SU-DHL-6 (cell line): ENCODE measurements around the gene LMOD2.

Experiments used
- H2AFZ ChIP-seq: fragments of 200-600 bp; sonication (generic); 2 replicates; pipeline ENCODE4 v1.6.1; 2014; ENCODE audit warnings: low read depth, mild to moderate bottlenecking, moderate library complexity, mixed read lengths, antibody characterized with exemption, low read length; ENCODE audit not compliant: severe bottlenecking
- H3F3A ChIP-seq: fragments of 200-600 bp; shearing (Covaris generic); 2 replicates; pipeline ENCODE4 v1.6.0; 2016; ENCODE audit warnings: antibody characterized with exemption, mild to moderate bottlenecking; ENCODE audit not compliant: insufficient read depth
- H3K27ac ChIP-seq: fragments of 200-600 bp; sonication (generic); 2 replicates; pipeline ENCODE4 v1.5.1; 2016; ENCODE audit warnings: low read depth, mild to moderate bottlenecking, low read length, moderate library complexity, mixed read lengths
- H3K27me3 ChIP-seq: fragments of 200-600 bp; sonication (generic), shearing (Covaris generic); 2 replicates; pipeline ENCODE4 v1.6.0; 2014; ENCODE audit warnings: mild to moderate bottlenecking, low read length
- H3K36me3 ChIP-seq: fragments of 200-600 bp; sonication (generic); 2 replicates; pipeline ENCODE4 v1.6.1; 2014; ENCODE audit warnings: mild to moderate bottlenecking, low read length, mixed read lengths
- H3K4me2 ChIP-seq: fragments of 300-600, 200-600 bp; shearing (Covaris generic), sonication (generic); 2 replicates; pipeline ENCODE4 v1.6.0; 2014; ENCODE audit warnings: low read length, low read depth, mild to moderate bottlenecking; ENCODE audit not compliant: poor library complexity, severe bottlenecking
- H3K4me3 ChIP-seq: fragments of 200-600 bp; sonication (generic); 2 replicates; pipeline ENCODE4 v1.5.1; 2014; ENCODE audit warnings: antibody characterized with exemption, low read length, mild to moderate bottlenecking, mixed read lengths; ENCODE audit not compliant: insufficient read depth, poor library complexity, severe bottlenecking
- H3K79me2 ChIP-seq: fragments of 200-600 bp; sonication (generic); 2 replicates; pipeline ENCODE4 v1.6.1; 2014; ENCODE audit warnings: mild to moderate bottlenecking, low read length, moderate library complexity; ENCODE audit not compliant: insufficient read depth
- H3K9ac ChIP-seq: fragments of 200-600 bp; sonication (generic); 2 replicates; pipeline ENCODE4 v1.7.0; 2014; ENCODE audit warnings: mild to moderate bottlenecking, low read length
- H3K9me2 ChIP-seq: fragments of 200-600 bp; sonication (generic); replicated peaks from 2 replicates; pipeline ENCODE4 v1.6.1; 2014; ENCODE audit warnings: low read length; ENCODE audit not compliant: insufficient read depth
- H3K9me3 ChIP-seq: fragments of 200-600 bp; sonication (generic); 2 replicates; pipeline ENCODE4 v1.6.1; 2014; ENCODE audit warnings: low read length, mixed read lengths; ENCODE audit not compliant: insufficient read depth
- H4K20me1 ChIP-seq: fragments of 200-600 bp; sonication (generic); 2 replicates; pipeline ENCODE4 v1.6.1; 2014; ENCODE audit warnings: low read depth, mild to moderate bottlenecking, antibody characterized with exemption, low read length, moderate library complexity, mixed read lengths
- CTCF ChIP-seq: fragments of 200-600 bp; sonication (generic); IDR thresholded peaks from one replicate; pipeline ENCODE4 v1.5.1; 2017; ENCODE audit warnings: antibody characterized with exemption, mild to moderate bottlenecking, low read length, moderate library complexity; ENCODE audit not compliant: insufficient read depth, poor library complexity, severe bottlenecking
- EZH2phosphoT487 ChIP-seq: fragments of 200-600 bp; sonication (generic), shearing (Covaris generic); conservative IDR thresholded peaks from 2 replicates; pipeline ENCODE4 v1.6.1; 2018; ENCODE audit warnings: mild to moderate bottlenecking, antibody characterized with exemption, low read length, moderate library complexity, mixed read lengths

The LMOD2 gene

GRCh38 chr7:123639631-123640030, 16.0 kb upstream of the LMOD2 start:
- Histone ChIP-seq H3K36me3 (no peaks in the 10 kb centered on the region), H3K4me3 (no peak overlapping the region), H3K9ac (no peak overlapping the region), H3K79me2 (no peaks in the 10 kb centered on the region), H3F3A (no peaks in the 10 kb centered on the region), H3K9me3 (no peaks in the 10 kb centered on the region), H3K4me2 (no peak overlapping the region), H2AFZ (no peak overlapping the region), H3K9me2 (no peaks in the 10 kb centered on the region), H3K27ac (no peak overlapping the region), H3K27me3 (no peaks in the 10 kb centered on the region), H4K20me1 (no peaks in the 10 kb centered on the region)
- TF ChIP-seq EZH2phosphoT487: no peak
- no peak for TF ChIP-seq CTCF

DNA sequence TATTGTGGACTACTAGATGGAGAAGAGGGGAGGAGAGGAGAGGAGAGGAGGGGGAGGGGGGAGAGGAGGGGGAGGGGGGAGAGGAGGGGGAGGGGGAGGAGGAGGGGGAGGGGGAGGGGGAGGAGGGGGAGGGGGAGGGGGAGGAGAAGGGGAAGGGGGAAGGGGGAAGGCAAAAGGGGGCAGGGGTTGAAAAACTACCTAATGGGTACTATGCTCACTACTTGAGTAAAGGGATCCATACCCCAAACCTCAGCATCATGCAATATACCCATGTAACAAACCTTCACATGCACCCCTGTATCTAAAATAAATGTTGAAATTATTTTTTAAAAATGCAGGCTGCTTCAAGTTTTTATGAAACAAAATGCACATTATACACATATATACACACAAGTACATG, 15.1 kb upstream of the LMOD2 start:
- no peaks in the 10 kb centered on the region for H3F3A ChIP-seq
- H2AFZ ChIP-seq: no peak overlapping the region
- no peak overlapping the region for H3K9ac ChIP-seq
- H3K4me3 ChIP-seq: no peak overlapping the region
- no peaks in the 10 kb centered on the region for H3K36me3 ChIP-seq
- no peak overlapping the region for H3K4me2 ChIP-seq
- TF ChIP-seq CTCF: no peak
- no peak for TF ChIP-seq EZH2phosphoT487
- H4K20me1 ChIP-seq: no peaks in the 10 kb centered on the region
- no peaks in the 10 kb centered on the region for H3K79me2 ChIP-seq
- H3K27ac ChIP-seq: no peak overlapping the region
- H3K27me3 ChIP-seq: no peaks in the 10 kb centered on the region
- no peaks in the 10 kb centered on the region for H3K9me2 ChIP-seq
- H3K9me3 ChIP-seq: no peaks in the 10 kb centered on the region

- H3K4me2 ChIP-seq: no peak overlapping the region
- no peak overlapping the region for H2AFZ ChIP-seq
- no peak overlapping the region for H3K27ac ChIP-seq
- H4K20me1 ChIP-seq: no peaks in the 10 kb centered on the region
- no peaks in the 10 kb centered on the region for H3K27me3 ChIP-seq
- H3K79me2 ChIP-seq: no peaks in the 10 kb centered on the region
- no peaks in the 10 kb centered on the region for H3F3A ChIP-seq
- TF ChIP-seq EZH2phosphoT487 (no peak), CTCF (no peak)
- no peak overlapping the region for H3K4me3 ChIP-seq
- H3K9ac ChIP-seq: no peak overlapping the region
- no peaks in the 10 kb centered on the region for H3K9me3 ChIP-seq
- no peaks in the 10 kb centered on the region for H3K36me3 ChIP-seq
- no peaks in the 10 kb centered on the region for H3K9me2 ChIP-seq
Measured at GRCh38 chr7:123641901-123642300, 13.8 kb upstream of the LMOD2 start.
